B cell (primary cell): ENCODE data around the gene RNF223. TPM values are rescaled to one million over a fixed set of nuclear protein-coding genes. Genes with fewer than 3 reads are reported as not detected.
A peak's percentile ranks its signal among the peaks of the same experiment; 100 is the strongest.

Experiments
- ATAC-seq: fragments of 200-7000 bp; cut with Tn5 transposase; one replicate; pipeline ENCODE4 v1.10.0; 2021; ENCODE audit warnings: low read depth, mild to moderate bottlenecking, moderate number of reproducible peaks, moderate library complexity
- CTCF ChIA-PET: fragments of 350-600 bp; sonication (Branson Sonifier 250); formaldehyde crosslinking; loops from one replicate; lab custom pipeline; 2021; ENCODE audit warnings: antibody characterized with exemption, inconsistent platforms; lab: Charles Lee
- POLR2A ChIA-PET: fragments of 350-600 bp; sonication (Branson Sonifier 250); formaldehyde crosslinking; loops from one replicate; lab custom pipeline; 2021; ENCODE audit warnings: antibody characterized with exemption; lab: Charles Lee
- DNase-seq: peaks from one replicate; pipeline ENCODE4 v3.0.0; 2013
- H2AFZ ChIP-seq: 2 replicates; pipeline ENCODE4 v1.6.1; 2012; ENCODE audit warnings: mild to moderate bottlenecking, low read depth, low read length; ENCODE audit not compliant: insufficient read depth, poor library complexity, severe bottlenecking
- H3K27ac ChIP-seq, 2 donors: 1 replicate in 1 of 2; 2 replicates in 1 of 2; pipeline ENCODE4 v1.5.1; 2012 to 2013; ENCODE audit warnings: low read length in 2 of 2, mild to moderate bottlenecking in 2 of 2, moderate library complexity in 1 of 2
- H3K27me3 ChIP-seq, 4 experiments: fragments of 200-600 bp in 1 of 4; sonication (generic) in 1 of 4; replicated peaks in 1 of 4; 1 replicate in 2 of 4; 2 replicates in 2 of 4; pipeline versions ENCODE4 v1.6.1 to v1.7.0; 2013 to 2016; ENCODE audit warnings: low read length in 3 of 4, mild to moderate bottlenecking in 2 of 4, mixed read lengths in 1 of 4, moderate library complexity in 1 of 4; ENCODE audit not compliant: insufficient read depth in 4 of 4, control insufficient read depth in 3 of 4; ENCODE audit errors: control extremely low read depth in 1 of 4
- H3K36me3 ChIP-seq, 2 experiments: replicated peaks in 1 of 2; 1 replicate in 1 of 2; 2 replicates in 1 of 2; pipeline versions ENCODE4 v1.6.1 to v1.7.1; 2013; ENCODE audit warnings: low read length in 1 of 2; ENCODE audit not compliant: insufficient read depth in 2 of 2, control insufficient read depth in 1 of 2; ENCODE audit errors: control extremely low read depth in 1 of 2, extremely low read depth in 1 of 2
- H3K4me1 ChIP-seq, 2 donors: fragments of 200-600 bp in 1 of 2; sonication (generic) in 1 of 2; 1 replicate in 1 of 2; 2 replicates in 1 of 2; pipeline versions ENCODE4 v1.5.1 to v1.6.1; 2013 to 2017; ENCODE audit warnings: low read length in 2 of 2; ENCODE audit not compliant: control insufficient read depth in 2 of 2, insufficient read depth in 2 of 2
- H3K4me2 ChIP-seq: replicated peaks from 2 replicates; pipeline ENCODE3; 2012; ENCODE audit warnings: mild to moderate bottlenecking, low read depth, low read length; ENCODE audit not compliant: poor library complexity, severe bottlenecking
- H3K4me3 ChIP-seq, 5 experiments: fragments of 200-600 bp in 1 of 5; sonication (generic) in 1 of 5; 1 replicate in 3 of 5; 2 replicates in 2 of 5; pipeline versions ENCODE4 v1.5.1 to v1.7.0; 2011 to 2016; ENCODE audit warnings: low read length in 4 of 5, mild to moderate bottlenecking in 4 of 5, low read depth in 2 of 5, control low read depth in 1 of 5, moderate library complexity in 1 of 5; ENCODE audit not compliant: insufficient read depth in 1 of 5; ENCODE audit errors: control extremely low read depth in 1 of 5, extremely low read depth in 1 of 5
- H3K79me2 ChIP-seq: fragments of 200-600 bp; sonication (generic); one replicate; pipeline ENCODE4 v1.6.0; 2016; ENCODE audit warnings: low read length; ENCODE audit not compliant: control insufficient read depth, insufficient read depth
- H3K9ac ChIP-seq: fragments of 200-600 bp; sonication (generic); 2 replicates; pipeline ENCODE4 v1.6.1; 2017; ENCODE audit warnings: mild to moderate bottlenecking, low read length, moderate library complexity
- H3K9me3 ChIP-seq, 3 donors: one replicate each; pipeline versions ENCODE4 v1.6.1 to v1.7.1; 2013; ENCODE audit warnings: low read length in 2 of 3; ENCODE audit not compliant: control insufficient read depth in 2 of 3, insufficient read depth in 1 of 3; ENCODE audit errors: control extremely low read depth in 1 of 3
- H4K20me1 ChIP-seq: 2 replicates; pipeline ENCODE4 v1.6.0; 2012; ENCODE audit warnings: mild to moderate bottlenecking, low read length; ENCODE audit not compliant: insufficient read depth, control insufficient read depth, poor library complexity, severe bottlenecking
- H3K27ac Mint-ChIP-seq: one replicate; pipeline ENCODE4 v1.8.0; 2021; ENCODE audit warnings: mixed read lengths
- H3K27me3 Mint-ChIP-seq: one replicate; pipeline ENCODE4 v1.8.0; 2021; ENCODE audit warnings: mixed read lengths
- H3K4me1 Mint-ChIP-seq: one replicate; pipeline ENCODE4 v1.8.0; 2021; ENCODE audit warnings: mixed read lengths
- H3K4me3 Mint-ChIP-seq: one replicate; pipeline ENCODE4 v1.8.0; 2021; ENCODE audit warnings: mixed read lengths
- H3K9me3 Mint-ChIP-seq: one replicate; pipeline ENCODE4 v1.8.0; 2022; ENCODE audit warnings: mixed read lengths; ENCODE audit not compliant: insufficient read depth
- CTCF ChIP-seq: fragments of 200-600 bp; IDR thresholded peaks from one replicate; pipeline ENCODE4 v1.8.0; 2022; ENCODE audit warnings: antibody characterized with exemption, mild to moderate bottlenecking
- EZH2 ChIP-seq: IDR thresholded peaks from 2 replicates; pipeline ENCODE4 v1.6.1; 2012; ENCODE audit warnings: borderline replicate concordance, low read depth, mild to moderate bottlenecking, moderate library complexity, low read length; ENCODE audit not compliant: insufficient read depth, poor library complexity, severe bottlenecking
- WGBS: methylation state at CpG from one replicate; pipeline ENCODE4 v1.1.5; 2013; ENCODE audit warnings: missing lambda C conversion rate; ENCODE audit not compliant: insufficient coverage; 5-methylcytosine and 5-hydroxymethylcytosine counted together
- intact Hi-C: fragments of 100-400 bp; cut with micrococcal nuclease; formaldehyde crosslinking; loops from one replicate; pipeline ENCODE4 v1.10.0; 2022
- polyA plus RNA-seq: library from polyadenylated mRNA; depleted of rRNA; stranded (reverse); fragments of >200 nt; gene quantifications from 2 replicates; pipeline ENCODE4 v1.2.3, GENCODE V29; 2012
- total RNA-seq, 2 donors: library from RNA; stranded (reverse); fragments of 120-200 nt in 1 of 2; gene quantifications; 1 replicate in 1 of 2; 2 replicates in 1 of 2; pipeline versions ENCODE4 v1.2.3 to v1.2.4, GENCODE V29; 2013 to 2022

The RNF223 gene
- total and polyA plus RNA-seq, 2 donors (not counting 1 experiment from before 2014, with no cell fraction given) = not detected

DNA sequence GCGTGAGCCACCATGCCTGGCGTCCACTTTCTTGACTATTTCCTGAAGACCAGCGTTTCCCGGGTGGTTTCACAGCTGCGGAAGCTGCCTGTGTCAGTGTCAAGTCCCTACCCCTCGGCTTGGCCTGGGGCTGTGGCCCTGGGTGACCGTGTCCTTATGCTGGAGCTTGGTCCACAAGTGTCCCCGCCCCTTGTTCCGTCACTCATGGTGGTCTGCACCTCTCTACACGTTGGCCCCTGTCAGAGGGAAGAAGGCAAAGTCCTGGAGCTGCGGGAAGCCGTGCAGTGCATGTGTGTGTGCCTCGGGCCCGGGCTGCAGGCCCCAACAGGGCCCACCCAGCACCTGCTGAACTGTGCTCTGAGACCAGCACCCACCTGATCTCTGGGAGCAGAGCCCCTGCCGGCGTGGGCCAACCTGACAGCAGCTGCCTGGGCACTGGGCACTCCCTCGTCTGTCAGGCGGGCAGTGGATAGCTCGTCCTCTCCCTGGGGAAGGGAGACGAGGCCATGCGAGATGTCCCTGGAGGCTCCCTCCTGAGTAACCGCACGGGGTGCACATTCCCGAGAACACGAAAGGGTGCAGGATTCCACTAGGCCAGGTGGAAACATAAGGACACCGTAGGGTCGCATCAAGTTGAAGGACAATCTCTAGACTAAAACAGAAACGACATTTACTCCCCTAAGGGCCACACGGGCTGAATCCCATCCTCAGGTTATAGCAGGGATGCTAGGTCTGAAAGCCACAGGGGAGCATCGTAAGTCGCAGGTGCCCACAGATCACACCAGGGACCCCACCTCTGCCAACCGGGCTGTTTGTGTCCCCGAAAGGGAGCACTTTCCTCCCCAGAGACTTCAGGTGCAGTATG, 44.1 kb upstream of the RNF223 start:
- Histone ChIP-seq H3K4me2 (no peak overlapping the region), H3K79me2 (peaks cover 19% of the 10 kb centered on the region), H2AFZ (no peak overlapping the region), H3K9ac (no peak overlapping the region), H3K36me3 (no peaks in the 10 kb centered on the region), H3K4me1 (peaks cover 24 to 34% of the 10 kb centered on the region in 2 donors), H3K27me3 (peaks cover 0 to 31% (median 3%) of the 10 kb centered on the region in 4 experiments), H4K20me1 (no peaks in the 10 kb centered on the region), H3K27ac (no peak overlapping the region), H3K4me3 (no peak overlapping the region), H3K9me3 (peaks cover 0 to 18% (median 3%) of the 10 kb centered on the region in 3 donors)
- 89% methylated on average over 30 of the region's 33 CpGs for WGBS
- Mint-ChIP-seq H3K4me3 (peak overlapping the region; percentile 32), H3K27ac (no peak overlapping the region), H3K9me3 (no peaks in the 10 kb centered on the region), H3K27me3 (peaks cover 9% of the 10 kb centered on the region), H3K4me1 (peaks cover 24% of the 10 kb centered on the region)
- intact Hi-C loops = no loop called here
- CTCF ChIA-PET = interaction anchor here (0.7 to 4.9 kb wide), 8 partner anchors 80 to 174 kb away, joined by 3 to 151 read pairs (median 7); partner anchors contain the start of genes B3GALT6, SDF4 and UBE2J2
- TF ChIP-seq CTCF (no peak), EZH2 (no peak)
- ATAC-seq (no peak), DNase-seq (peak; percentile 38)
- POLR2A ChIA-PET = no interaction called here

GRCh38 chr1:1117469-1117831, 43.3 kb upstream of the RNF223 start:
- DNase-seq (peak; percentile 40), ATAC-seq (no peak)
- Histone ChIP-seq H3K79me2 (peaks cover 26% of the 10 kb centered on the region), H3K27ac (no peak overlapping the region), H3K27me3 (peaks cover 0 to 31% (median 3%) of the 10 kb centered on the region in 4 experiments), H2AFZ (no peak overlapping the region), H3K4me2 (no peak overlapping the region), H3K4me1 (peaks cover 16 to 26% of the 10 kb centered on the region in 2 donors), H4K20me1 (no peaks in the 10 kb centered on the region), H3K36me3 (no peaks in the 10 kb centered on the region), H3K9me3 (peaks cover 0 to 24% (median 3%) of the 10 kb centered on the region in 3 donors), H3K9ac (no peak overlapping the region), H3K4me3 (no peak overlapping the region)
- TF ChIP-seq EZH2 (no peak), CTCF (no peak)
- H3K27ac Mint-ChIP-seq = no peak overlapping the region
- 61% methylated on average over 18 of the region's 20 CpGs for WGBS
- ChIA-PET CTCF (interaction anchor here (0.9 to 2.3 kb wide), 5 partner anchors 31 to 174 kb away, joined by 3 to 9 read pairs (median 6); partner anchors contain the start of gene UBE2J2), POLR2A (interaction anchor here (1.1 kb wide), 2 partner anchors 38 to 91 kb away, joined by 3 to 4 read pairs; no protein-coding TSS in a partner anchor)
- H3K4me1 Mint-ChIP-seq = peaks cover 16% of the 10 kb centered on the region
- intact Hi-C loops = loop anchor here (2.0 kb wide), 3 partner anchors 77 to 105 kb away; partner anchors contain the start of gene ISG15
- peaks cover 9% of the 10 kb centered on the region for H3K27me3 Mint-ChIP-seq
- H3K9me3 Mint-ChIP-seq = no peaks in the 10 kb centered on the region
- peak overlapping the region; percentile 79 for H3K4me3 Mint-ChIP-seq
